HFFc6 (cell line): Measurements from ENCODE around the gene GFI1B. TPM values are rescaled to one million over a fixed set of nuclear protein-coding genes. Genes with fewer than 3 reads are reported as not detected.

Experiments used
- DNase-seq: peaks from one replicate; pipeline ENCODE4 v3.0.0-alpha.2; 2018
- H3K27ac Mint-ChIP-seq: 2 replicates; pipeline ENCODE4 v1.8.0; 2020; ENCODE audit warnings: mild to moderate bottlenecking, mixed read lengths
- H3K27me3 Mint-ChIP-seq: 2 replicates; pipeline ENCODE4 v1.8.0; 2021; ENCODE audit warnings: mild to moderate bottlenecking, moderate library complexity, mixed read lengths; ENCODE audit not compliant: insufficient read depth
- H3K36me3 Mint-ChIP-seq: 2 replicates; pipeline ENCODE4 v1.8.0; 2021; ENCODE audit warnings: low read depth, mixed read lengths
- H3K4me1 Mint-ChIP-seq: 2 replicates; pipeline ENCODE4 v1.8.0; 2020; ENCODE audit warnings: low read depth, mixed read lengths
- H3K4me3 Mint-ChIP-seq: 2 replicates; pipeline ENCODE4 v1.8.0; 2020; ENCODE audit warnings: mild to moderate bottlenecking, moderate library complexity, mixed read lengths
- H3K9me3 Mint-ChIP-seq: 2 replicates; pipeline ENCODE4 v1.8.0; 2020; ENCODE audit warnings: mild to moderate bottlenecking, mixed read lengths
- CTCF ChIP-seq: fragments of 200-600 bp; sonication (generic); IDR thresholded peaks from 2 replicates; pipeline ENCODE4 v1.5.0; 2021; ENCODE audit warnings: antibody characterized with exemption, mild to moderate bottlenecking
- total RNA-seq, 6 experiments: library from RNA; stranded (reverse); fragmentation: NEBNext Ultra II Directional; extraction: Animal tissue kit (Norgen Biotek cat#: 25700); gene quantifications; 2 replicates in 1 of 6; 3 replicates in 5 of 6; pipeline ENCODE4 v1.2.3, GENCODE V29; 2021

GFI1B gene
- total RNA-seq, 6 experiments from 2014 or later, result 0.18 TPM; not detected in 5

GRCh38 chr9:132942541-132943182 is 35.8 kb upstream of the GFI1B start:
- Mint-ChIP-seq H3K36me3 (peaks cover 14% of the 10 kb centered on the region; the same call in 1 of the 2 replicates), H3K9me3 (no peaks in the 10 kb centered on the region), H3K27ac (no peak overlapping the region), H3K27me3 (peaks cover 8% of the 10 kb centered on the region), H3K4me1 (peaks cover 55% of the 10 kb centered on the region), H3K4me3 (peak overlapping the region; percentile 94)
- no peak for DNase-seq
- no peak for TF ChIP-seq CTCF

GRCh38 chr9:132943651-132944293 is 34.7 kb upstream of the GFI1B start:
- H3K27ac Mint-ChIP-seq, result peak overlapping the region; percentile 100
- no peak for DNase-seq
- no peaks in the 10 kb centered on the region for H3K9me3 Mint-ChIP-seq
- H3K36me3 Mint-ChIP-seq, result peaks cover 5% of the 10 kb centered on the region; the same call in 1 of the 2 replicates
- no peak for TF ChIP-seq CTCF
- H3K4me1 Mint-ChIP-seq, result peaks cover 49% of the 10 kb centered on the region
- peaks cover 8% of the 10 kb centered on the region for H3K27me3 Mint-ChIP-seq
- peak overlapping the region; percentile 94 for H3K4me3 Mint-ChIP-seq

- H3K4me3 Mint-ChIP-seq, result peak within 1 kb of the TSS; percentile 94
- no peaks in the 10 kb centered on the region for H3K36me3 Mint-ChIP-seq
- H3K27me3 Mint-ChIP-seq, result peaks cover 11% of the 10 kb centered on the region
- H3K27ac Mint-ChIP-seq, result peak within 1 kb of the TSS; percentile 100
- no peaks in the 10 kb centered on the region for H3K9me3 Mint-ChIP-seq
- TF ChIP-seq CTCF, result peak; percentile 8; the same call in 1 of the 2 replicates
- peak; percentile 95 for DNase-seq
- peaks cover 49% of the 10 kb centered on the region for H3K4me1 Mint-ChIP-seq
Observed at GRCh38 chr9:132944294-132945185, 34.0 kb upstream of the GFI1B start, which contains the start of gene TSC1. Gene TSC1 (minus strand): TSS chr9:132944616. CDS start chr9:132928872, 15,744 bp downstream.

GRCh38 chr9:132945186-132946130 is 33.0 kb upstream of the GFI1B start:
- H3K4me1 Mint-ChIP-seq, result peaks cover 49% of the 10 kb centered on the region

More at GRCh38 chr9:132945186-132946130, 33.0 kb upstream of the GFI1B start:
- no peak for TF ChIP-seq CTCF
- peak overlapping the region; percentile 100 for H3K27ac Mint-ChIP-seq
- H3K4me3 Mint-ChIP-seq, result peak overlapping the region; percentile 94
- no peak for DNase-seq
- H3K27me3 Mint-ChIP-seq, result peaks cover 13% of the 10 kb centered on the region
- H3K9me3 Mint-ChIP-seq, result no peaks in the 10 kb centered on the region
- H3K36me3 Mint-ChIP-seq, result no peaks in the 10 kb centered on the region
